K562 (cell line): ENCODE measurements around the gene NACC1. TPM values are rescaled to one million over a fixed set of nuclear protein-coding genes. Genes with fewer than 3 reads are reported as not detected.

Source experiments
- ATF7 ChIP-seq: fragments of 450-650 bp; IDR thresholded peaks from 2 replicates; pipeline ENCODE4 v1.7.1; 2014; ENCODE audit warnings: mild to moderate bottlenecking, moderate library complexity
- CAMTA2 ChIP-seq: fragments of 250-450 bp; sonication (Bioruptor Pico); conservative IDR thresholded peaks from 2 replicates; pipeline ENCODE4 v1.5.1; 2022
- CBX2 ChIP-seq: fragments of 200-600 bp; sonication (generic); IDR thresholded peaks from one replicate; pipeline ENCODE4 v1.6.1; 2012; ENCODE audit warnings: mild to moderate bottlenecking, low read length, inconsistent platforms; ENCODE audit not compliant: insufficient read depth, poor library complexity, severe bottlenecking
- CREM ChIP-seq: IDR thresholded peaks from 2 replicates; pipeline ENCODE4 v1.6.1; 2014; ENCODE audit warnings: antibody characterized with exemption, low read depth
- DACH1 ChIP-seq: fragments of 450-650 bp; IDR thresholded peaks from 2 replicates; pipeline ENCODE4 v1.6.1; 2018; ENCODE audit not compliant: partially characterized antibody
- EHMT2 ChIP-seq: fragments of 450-650 bp; IDR thresholded peaks from 2 replicates; pipeline ENCODE4 v1.6.1; 2018; ENCODE audit warnings: antibody characterized with exemption
- JUNB ChIP-seq: fragments of 450-650 bp; formaldehyde crosslinking; conservative IDR thresholded peaks from 2 replicates; pipeline ENCODE4 v1.4.0; 2020; ENCODE audit warnings: mild to moderate bottlenecking
- NELFE ChIP-seq: IDR thresholded peaks from 2 replicates; pipeline ENCODE4 v1.6.1; 2011; ENCODE audit warnings: mild to moderate bottlenecking; ENCODE audit not compliant: insufficient read depth, insufficient read length
- PCBP1 ChIP-seq: fragments of 200-400 bp; formaldehyde crosslinking; IDR thresholded peaks from 2 replicates; pipeline ENCODE4 v1.6.1; 2018; ENCODE audit warnings: mild to moderate bottlenecking, low read depth, low read length; ENCODE audit not compliant: poor library complexity, severe bottlenecking
- PML ChIP-seq: IDR thresholded peaks from 2 replicates; pipeline ENCODE4 v1.6.1; 2012; ENCODE audit warnings: low read length, inconsistent platforms
- POLR3G ChIP-seq: IDR thresholded peaks from 2 replicates; pipeline ENCODE4 v1.6.1; 2011; ENCODE audit not compliant: insufficient read length, insufficient replicate concordance; ENCODE audit errors: extremely low read depth
- PURB ChIP-seq: sonication (generic); formaldehyde crosslinking; IDR thresholded peaks from 2 replicates; pipeline ENCODE4 v1.9.0; 2021; ENCODE audit warnings: low read depth, mild to moderate bottlenecking, missing genetic modification reagents
- RBM15 ChIP-seq: fragments of 200-400 bp; formaldehyde crosslinking; IDR thresholded peaks from 2 replicates; pipeline ENCODE4 v1.6.1; 2018; ENCODE audit warnings: mild to moderate bottlenecking, low read length, moderate library complexity; ENCODE audit not compliant: insufficient read depth
- RBM39 ChIP-seq: fragments of 200-400 bp; formaldehyde crosslinking; optimal IDR thresholded peaks from 2 replicates; pipeline ENCODE3; 2018; ENCODE audit warnings: low read depth, low read length
- SIN3A ChIP-seq, 2 experiments: fragments of 150-350 bp in 1 of 2; IDR thresholded peaks; 2 replicates each; pipeline ENCODE4 v1.6.1; 2011 to 2016; ENCODE audit warnings: borderline replicate concordance in 2 of 2, low read depth in 2 of 2, low read length in 2 of 2, mild to moderate bottlenecking in 2 of 2, moderate library complexity in 2 of 2; ENCODE audit not compliant: control insufficient read depth in 1 of 2
- SMARCA5 ChIP-seq: fragments of 450-650 bp; IDR thresholded peaks from 2 replicates; pipeline ENCODE4 v1.6.1; 2016
- SNIP1 ChIP-seq: fragments of 450-650 bp; IDR thresholded peaks from 2 replicates; pipeline ENCODE4 v1.7.1; 2017; ENCODE audit warnings: low read depth, mild to moderate bottlenecking
- ZFX ChIP-seq: sonication (generic); formaldehyde crosslinking; IDR thresholded peaks from 2 replicates; pipeline ENCODE4 v1.8.0; 2022; ENCODE audit warnings: mild to moderate bottlenecking, missing genetic modification reagents, moderate library complexity
- ZNF586 ChIP-seq: fragments of 450-650 bp; formaldehyde crosslinking; conservative IDR thresholded peaks from 2 replicates; pipeline ENCODE4 v1.4.0; 2020; ENCODE audit warnings: mild to moderate bottlenecking, moderate library complexity
- polyA plus RNA-seq, 8 experiments: library from polyadenylated mRNA; depleted of rRNA in 4 of 8; stranded (reverse) in 5 of 8; unstranded in 3 of 8; fragments of >200 nt; fragmentation: Nextera tagmentation in 2 of 8; fragmentation: Illumina TruSeq in 1 of 8; extraction: Ambion mirVana in 2 of 8; extraction: Trizol in 1 of 8; gene quantifications; 2 replicates each; pipeline versions ENCODE4 v1.2.1 to v1.2.3, GENCODE V29; 2011 to 2014; ENCODE audit warnings: inconsistent platforms in 1 of 8, missing spikeins in 1 of 8
- total RNA-seq, 7 experiments: library from RNA; depleted of rRNA in 6 of 7; stranded (reverse); fragments of >200 nt in 6 of 7; fragmentation: Illumina TruSeq in 2 of 7; extraction: Trizol in 2 of 7; gene quantifications; 2 replicates each; pipeline versions ENCODE4 v1.2.1 to v1.2.3, GENCODE V29; 2011 to 2021; ENCODE audit warnings: low replicate concordance in 1 of 7
- TF ChIP-seq, protein P1 (sequence below): fragments of 450-650 bp; IDR thresholded peaks from 2 replicates; pipeline ENCODE4 v1.7.1; 2018; ENCODE audit warnings: mild to moderate bottlenecking, low read depth; ENCODE audit not compliant: partially characterized antibody
- TF ChIP-seq, protein P2 (sequence below): sonication (generic); formaldehyde crosslinking; IDR thresholded peaks from 2 replicates; pipeline ENCODE4 v1.8.1; 2023; ENCODE audit warnings: mild to moderate bottlenecking, missing genetic modification reagents
- TF ChIP-seq, protein P3 (sequence below): sonication (generic); formaldehyde crosslinking; IDR thresholded peaks from 2 replicates; pipeline ENCODE4 v1.8.0; 2022; ENCODE audit warnings: missing genetic modification reagents, mild to moderate bottlenecking, moderate library complexity, borderline replicate concordance
- TF ChIP-seq, protein P4 (sequence below): fragments of 250-450 bp; sonication (Bioruptor Pico); IDR thresholded peaks from 2 replicates; pipeline ENCODE4 v1.8.0; 2022; ENCODE audit warnings: moderate library complexity, mild to moderate bottlenecking, inconsistent platforms

Gene NACC1
- total and polyA plus RNA-seq, 9 of the 15 experiments (the other 6 are each of a cell fraction or from before 2014, with no cell fraction given), result 0.04 to 96.6 (median 25.8) TPM

DNA sequence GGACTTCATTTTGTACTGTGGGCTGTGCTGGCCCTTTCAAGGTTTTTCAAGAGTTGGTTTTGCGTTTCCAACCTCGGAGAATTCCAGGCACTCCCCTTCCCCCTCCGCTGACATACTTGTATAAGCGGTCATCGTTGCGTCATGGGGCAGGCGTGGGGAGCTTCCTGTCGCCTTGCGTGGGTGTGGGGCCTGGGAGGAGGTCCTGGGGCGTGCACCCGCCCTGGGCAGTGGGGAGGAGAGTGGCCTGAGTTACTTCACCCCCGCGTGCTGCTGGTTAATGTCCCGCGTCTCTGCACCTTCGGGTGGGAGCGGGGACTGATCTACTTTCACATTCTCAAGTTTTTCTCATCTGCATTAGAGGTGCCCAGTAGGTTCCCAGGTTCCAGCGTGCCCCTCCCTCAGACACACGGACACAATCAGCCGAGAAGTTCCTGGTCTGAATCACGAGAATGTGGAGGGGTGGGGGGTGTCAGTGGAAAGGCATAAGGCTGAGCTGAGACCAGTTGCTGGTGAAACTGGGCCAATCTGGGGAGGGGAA lies 36.2 kb downstream of the NACC1 start (continued):
- TF ChIP-seq, protein P1, sequence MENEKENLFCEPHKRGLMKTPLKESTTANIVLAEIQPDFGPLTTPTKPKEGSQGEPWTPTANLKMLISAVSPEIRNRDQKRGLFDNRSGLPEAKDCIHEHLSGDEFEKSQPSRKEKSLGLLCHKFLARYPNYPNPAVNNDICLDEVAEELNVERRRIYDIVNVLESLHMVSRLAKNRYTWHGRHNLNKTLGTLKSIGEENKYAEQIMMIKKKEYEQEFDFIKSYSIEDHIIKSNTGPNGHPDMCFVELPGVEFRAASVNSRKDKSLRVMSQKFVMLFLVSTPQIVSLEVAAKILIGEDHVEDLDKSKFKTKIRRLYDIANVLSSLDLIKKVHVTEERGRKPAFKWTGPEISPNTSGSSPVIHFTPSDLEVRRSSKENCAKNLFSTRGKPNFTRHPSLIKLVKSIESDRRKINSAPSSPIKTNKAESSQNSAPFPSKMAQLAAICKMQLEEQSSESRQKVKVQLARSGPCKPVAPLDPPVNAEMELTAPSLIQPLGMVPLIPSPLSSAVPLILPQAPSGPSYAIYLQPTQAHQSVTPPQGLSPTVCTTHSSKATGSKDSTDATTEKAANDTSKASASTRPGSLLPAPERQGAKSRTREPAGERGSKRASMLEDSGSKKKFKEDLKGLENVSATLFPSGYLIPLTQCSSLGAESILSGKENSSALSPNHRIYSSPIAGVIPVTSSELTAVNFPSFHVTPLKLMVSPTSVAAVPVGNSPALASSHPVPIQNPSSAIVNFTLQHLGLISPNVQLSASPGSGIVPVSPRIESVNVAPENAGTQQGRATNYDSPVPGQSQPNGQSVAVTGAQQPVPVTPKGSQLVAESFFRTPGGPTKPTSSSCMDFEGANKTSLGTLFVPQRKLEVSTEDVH, result no peak
- no peak for TF ChIP-seq PURB (CRISPR knock-in tag)
- TF ChIP-seq SNIP1, result no peak
- no peak for TF ChIP-seq ZNF586
- TF ChIP-seq, protein P2, sequence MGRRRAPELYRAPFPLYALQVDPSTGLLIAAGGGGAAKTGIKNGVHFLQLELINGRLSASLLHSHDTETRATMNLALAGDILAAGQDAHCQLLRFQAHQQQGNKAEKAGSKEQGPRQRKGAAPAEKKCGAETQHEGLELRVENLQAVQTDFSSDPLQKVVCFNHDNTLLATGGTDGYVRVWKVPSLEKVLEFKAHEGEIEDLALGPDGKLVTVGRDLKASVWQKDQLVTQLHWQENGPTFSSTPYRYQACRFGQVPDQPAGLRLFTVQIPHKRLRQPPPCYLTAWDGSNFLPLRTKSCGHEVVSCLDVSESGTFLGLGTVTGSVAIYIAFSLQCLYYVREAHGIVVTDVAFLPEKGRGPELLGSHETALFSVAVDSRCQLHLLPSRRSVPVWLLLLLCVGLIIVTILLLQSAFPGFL, result no peak
- TF ChIP-seq, protein P3, sequence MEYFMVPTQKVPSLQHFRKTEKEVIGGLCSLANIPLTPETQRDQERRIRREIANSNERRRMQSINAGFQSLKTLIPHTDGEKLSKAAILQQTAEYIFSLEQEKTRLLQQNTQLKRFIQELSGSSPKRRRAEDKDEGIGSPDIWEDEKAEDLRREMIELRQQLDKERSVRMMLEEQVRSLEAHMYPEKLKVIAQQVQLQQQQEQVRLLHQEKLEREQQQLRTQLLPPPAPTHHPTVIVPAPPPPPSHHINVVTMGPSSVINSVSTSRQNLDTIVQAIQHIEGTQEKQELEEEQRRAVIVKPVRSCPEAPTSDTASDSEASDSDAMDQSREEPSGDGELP (CRISPR knock-in tag), result peak; percentile 46; the same call in 1 of the 2 replicates
- no peak for TF ChIP-seq CBX2
- TF ChIP-seq NELFE, result no peak
- no peak for TF ChIP-seq RBM15
- TF ChIP-seq, protein P4, sequence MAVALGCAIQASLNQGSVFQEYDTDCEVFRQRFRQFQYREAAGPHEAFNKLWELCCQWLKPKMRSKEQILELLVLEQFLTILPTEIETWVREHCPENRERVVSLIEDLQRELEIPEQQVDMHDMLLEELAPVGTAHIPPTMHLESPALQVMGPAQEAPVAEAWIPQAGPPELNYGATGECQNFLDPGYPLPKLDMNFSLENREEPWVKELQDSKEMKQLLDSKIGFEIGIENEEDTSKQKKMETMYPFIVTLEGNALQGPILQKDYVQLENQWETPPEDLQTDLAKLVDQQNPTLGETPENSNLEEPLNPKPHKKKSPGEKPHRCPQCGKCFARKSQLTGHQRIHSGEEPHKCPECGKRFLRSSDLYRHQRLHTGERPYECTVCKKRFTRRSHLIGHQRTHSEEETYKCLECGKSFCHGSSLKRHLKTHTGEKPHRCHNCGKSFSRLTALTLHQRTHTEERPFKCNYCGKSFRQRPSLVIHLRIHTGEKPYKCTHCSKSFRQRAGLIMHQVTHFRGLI (CRISPR knock-in tag), result no peak
- TF ChIP-seq CREM, result peak; percentile 92
- no peak for TF ChIP-seq SMARCA5
- TF ChIP-seq PCBP1, result no peak
- TF ChIP-seq SIN3A (IDR thresholded peaks at IDR 0.05; ENCODE audit: borderline replicate concordance in 2 of 2, control insufficient read depth in 1 of 2, low read depth in 2 of 2, low read length in 2 of 2), result no peak; a peak in 1 of 4 replicates
- peak; percentile 71 for TF ChIP-seq ATF7
- peak; percentile 5; the same call in 1 of the 2 replicates for TF ChIP-seq PML
- no peak for TF ChIP-seq CAMTA2
- 0 out of 2 replicates have a peak, but pooled peaks have one; percentile 6 for TF ChIP-seq JUNB (CRISPR knock-in tag)
- no peak for TF ChIP-seq EHMT2
- no peak for TF ChIP-seq ZFX
- no peak for TF ChIP-seq POLR3G
- peak; percentile 12 for TF ChIP-seq RBM39
- TF ChIP-seq DACH1, result no peak
